ENCODE data around the gene DAGLA. TPM values are rescaled to one million over a fixed set of nuclear protein-coding genes. Genes with fewer than 3 reads are reported as not detected.
A peak's percentile ranks its signal among the peaks of the same experiment; 100 is the strongest.
"Not testable (repeated sequence)": the region's sequence is repeated elsewhere in the genome, so short reads cannot be mapped to it uniquely, and the experiment has no call there.

DAGLA gene
- total RNA-seq, 2 donors from 2014 or later, result 7.0 to 9.9 TPM

- DNase-seq, result peak in 3 of 4 donors; percentile 25 to 59 (median 33)
These were observed 25.8 kb upstream of the DAGLA start for GRCh38 chr11:61654397-61654829.

GRCh38 chr11:61655266-61656159 is 24.7 kb upstream of the DAGLA start:
- intact Hi-C loops (cut with DNase I); H3K9me3 ChIP-seq; H3K4me3 ChIP-seq; H3K27me3 ChIP-seq; H3K27ac ChIP-seq; ATAC-seq; H3K36me3 ChIP-seq (replicated peaks in 1 of 2; ENCODE audit: insufficient read depth in 1 of 2, low read depth in 2 of 2); DNase-seq: not testable (repeated sequence)
- peaks cover 29% of the 10 kb centered on the region for H3K4me1 ChIP-seq
- 51 to 53% methylated on average over 17 of the region's 17 CpGs for WGBS, 2 donors

More at GRCh38 chr11:61654397-61654829, 25.8 kb upstream of the DAGLA start:
- ATAC-seq, result peak; percentile 30
- Histone ChIP-seq H3K27ac (no peak overlapping the region), H3K4me1 (peaks cover 22% of the 10 kb centered on the region), H3K4me3 (no peak overlapping the region), H3K36me3 (replicated peaks in 1 of 2; ENCODE audit: insufficient read depth in 1 of 2, low read depth in 2 of 2) (no peaks in the 10 kb centered on the region), H3K9me3 (no peaks in the 10 kb centered on the region), H3K27me3 (no peaks in the 10 kb centered on the region)
- intact Hi-C loops (cut with DNase I), result no loop called here
- 59 to 66% methylated on average over 7 of the region's 7 CpGs for WGBS, 2 donors
- no peak for TF ChIP-seq POLR2A (IDR thresholded peaks at IDR 0.05)
- no peak for TF ChIP-seq CTCF (IDR thresholded peaks at IDR 0.05)

GRCh38 chr11:61656347-61657077 is 23.7 kb upstream of the DAGLA start:
- Histone ChIP-seq H3K4me3 (no peak overlapping the region), H3K27ac (no peak overlapping the region), H3K4me1 (peaks cover 31% of the 10 kb centered on the region), H3K9me3 (no peaks in the 10 kb centered on the region), H3K36me3 (replicated peaks in 1 of 2; ENCODE audit: insufficient read depth in 1 of 2, low read depth in 2 of 2) (no peaks in the 10 kb centered on the region), H3K27me3 (no peaks in the 10 kb centered on the region)
- DNase-seq (no peak), ATAC-seq (no peak)
- intact Hi-C loops (cut with DNase I), result no loop called here
- TF ChIP-seq CTCF (IDR thresholded peaks at IDR 0.05) (no peak), POLR2A (IDR thresholded peaks at IDR 0.05) (no peak)
- WGBS, 2 donors, result 89 to 91% methylated on average over 13 of the region's 13 CpGs

- DNase-seq (peak; percentile 54 to 77 (median 72)), ATAC-seq (peak; percentile 63)
- Histone ChIP-seq H3K27ac (peak overlapping the region in 2 of 4 donors; percentile 16 to 24), H3K27me3 (no peaks in the 10 kb centered on the region), H3K9me3 (no peaks in the 10 kb centered on the region), H3K36me3 (replicated peaks in 1 of 2; ENCODE audit: insufficient read depth in 1 of 2, low read depth in 2 of 2) (no peaks in the 10 kb centered on the region), H3K4me1 (peaks cover 31% of the 10 kb centered on the region), H3K4me3 (no peak overlapping the region)
- WGBS, 2 donors, result 43 to 50% methylated on average over 11 of the region's 11 CpGs
- TF ChIP-seq POLR2A (IDR thresholded peaks at IDR 0.05) (no peak), CTCF (IDR thresholded peaks at IDR 0.05) (peak in 3 of 7 experiments; percentile 38 to 48 (median 39))
- intact Hi-C loops (cut with DNase I), result no loop called here
These were observed 22.5 kb upstream of the DAGLA start for GRCh38 chr11:61657566-61658290.
